Spleen (tissue), 11 donors: ENCODE results near the gene HOXB9. TPM values are rescaled to one million over a fixed set of nuclear protein-coding genes. Genes with fewer than 3 reads are reported as not detected.

Source experiments
- DNase-seq: peaks from one replicate; pipeline ENCODE4 v3.0.0-alpha.2; 2020
- H3K27ac ChIP-seq, 8 donors: fragments of 200-600 bp; sonication (generic) in 7 of 8; 1 replicate in 4 of 8; 2 replicates in 4 of 8; pipeline versions ENCODE4 v1.5.0 to v1.8.0; 2016 to 2021; ENCODE audit warnings: inconsistent platforms in 4 of 8, mild to moderate bottlenecking in 4 of 8, moderate library complexity in 1 of 8
- H3K27me3 ChIP-seq, 7 donors: fragments of 200-600 bp; sonication (generic) in 6 of 7; replicated peaks in 1 of 7; 1 replicate in 4 of 7; 2 replicates in 3 of 7; pipeline versions ENCODE4 v1.5.0 to v1.8.0; 2016 to 2021; ENCODE audit warnings: inconsistent platforms in 3 of 7, mild to moderate bottlenecking in 1 of 7
- H3K36me3 ChIP-seq, 6 donors: fragments of 200-600 bp; sonication (generic) in 5 of 6; 1 replicate in 4 of 6; 2 replicates in 2 of 6; pipeline versions ENCODE4 v1.5.0 to v1.8.0; 2016 to 2021; ENCODE audit warnings: inconsistent platforms in 2 of 6
- H3K4me1 ChIP-seq, 6 donors: fragments of 200-600 bp; sonication (generic) in 5 of 6; 1 replicate in 3 of 6; 2 replicates in 3 of 6; pipeline versions ENCODE4 v1.5.0 to v1.8.0; 2016 to 2021; ENCODE audit warnings: inconsistent platforms in 3 of 6
- H3K4me3 ChIP-seq, 8 donors: fragments of 200-600 bp; sonication (generic) in 7 of 8; 1 replicate in 4 of 8; 2 replicates in 4 of 8; pipeline versions ENCODE4 v1.5.0 to v1.8.0; 2016 to 2021; ENCODE audit warnings: inconsistent platforms in 4 of 8, mild to moderate bottlenecking in 4 of 8, moderate library complexity in 2 of 8
- H3K9me3 ChIP-seq, 8 donors: fragments of 200-600 bp; sonication (generic) in 7 of 8; 1 replicate in 4 of 8; 2 replicates in 4 of 8; pipeline versions ENCODE4 v1.5.0 to v1.8.0; 2016 to 2021; ENCODE audit warnings: inconsistent platforms in 4 of 8
- POLR2A ChIP-seq, 3 donors: fragments of 450-650 bp; IDR thresholded peaks; one replicate each; pipeline ENCODE4 v1.5.1; 2017; ENCODE audit warnings: antibody characterized with exemption in 3 of 3, mild to moderate bottlenecking in 1 of 3
- POLR2AphosphoS5 ChIP-seq, 3 donors: sonication (generic); formaldehyde crosslinking; IDR thresholded peaks; one replicate each; pipeline ENCODE4 v1.5.1; 2017; ENCODE audit warnings: antibody characterized with exemption in 3 of 3
- WGBS, 5 donors: extraction: QIAGEN DNeasy Blood & Tissue Kit in 3 of 5; methylation state at CpG; one replicate each; pipeline versions ENCODE4 v1.1.5 to v1.1.7; 2013 to 2018; 5-methylcytosine and 5-hydroxymethylcytosine counted together
- intact Hi-C: fragments of 100-400 bp; cut with DNase I; formaldehyde crosslinking; loops from one replicate; pipeline ENCODE4 v1.15.0; 2023; ENCODE audit warnings: low total_unique reads
- polyA plus RNA-seq, 3 donors: library from polyadenylated mRNA; stranded (reverse); fragments of 200-250 nt; gene quantifications; one replicate each; pipeline ENCODE4 v1.2.1, GENCODE V29; 2013
- total RNA-seq, 7 donors: library from RNA; depleted of rRNA in 3 of 7; stranded (reverse); fragments of >200 nt in 3 of 7; fragmentation: NEBNext Ultra II Directional in 4 of 7; extraction: Animal tissue kit (Norgen Biotek cat#: 25700) in 4 of 7; gene quantifications; one replicate each; pipeline versions ENCODE4 v1.1.0 to v1.2.1, GENCODE V29; 2016 to 2021
- TF ChIP-seq, protein P1 (sequence below), 11 experiments: fragments of 200-600 bp in 7 of 11; fragments of 450-650 bp in 4 of 11; sonication (generic) in 4 of 11; IDR thresholded peaks in 8 of 11; conservative IDR thresholded peaks in 3 of 11; 1 replicate in 7 of 11; 2 replicates in 4 of 11; pipeline versions ENCODE4 v1.4.0 to v1.8.0; 2016 to 2021; ENCODE audit warnings: antibody characterized with exemption in 11 of 11, inconsistent platforms in 4 of 11, mild to moderate bottlenecking in 1 of 11
- donor health status: healthy with polysubstance abuse.
- donor health status: DM: no; HTN: no; CAD: no; lungs with moderate emphysema.
- donor health status: DM: no; HTN: no; CAD: no.
- donor health status: Bipolar disorder and iron deficiency.
- donor health status: healthy.
- donor health status: DM: no; HTN: no; CAD: no.
- donor health status: DM: yes; HTN: yes; CAD: no.

Gene HOXB9
- total and polyA plus RNA-seq, 10 donors, result 0.10 to 0.50 (median 0.42) TPM; not detected in 5

DNA sequence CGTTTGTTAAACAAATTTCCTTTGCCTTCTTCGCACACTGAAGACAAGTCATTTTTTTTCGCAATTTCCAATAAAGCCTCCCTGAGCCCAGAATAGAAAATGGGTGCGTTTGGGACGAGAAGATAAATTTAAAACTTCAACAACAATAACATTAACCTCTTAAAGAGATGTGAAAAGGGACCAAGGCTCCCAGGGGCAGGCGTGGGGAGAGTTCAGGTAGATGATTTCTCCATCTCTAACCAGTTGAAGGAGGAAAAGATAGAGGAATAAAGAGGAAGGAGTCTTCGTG, 46.7 kb downstream of the HOXB9 start:
- no peaks in the 10 kb centered on the region for H3K9me3 ChIP-seq
- no peaks in the 10 kb centered on the region for H3K36me3 ChIP-seq
- DNase-seq, result no peak
- H3K27ac ChIP-seq, result peak overlapping the region in 7 of 8 donors; percentile 36 to 89 (median 83)
- intact Hi-C loops, result no loop called here
- H3K4me1 ChIP-seq, result peaks cover 11 to 90% (median 60%) of the 10 kb centered on the region in 6 donors
- peaks cover 2 to 95% (median 77%) of the 10 kb centered on the region in 7 donors for H3K27me3 ChIP-seq
- TF ChIP-seq, protein P1, sequence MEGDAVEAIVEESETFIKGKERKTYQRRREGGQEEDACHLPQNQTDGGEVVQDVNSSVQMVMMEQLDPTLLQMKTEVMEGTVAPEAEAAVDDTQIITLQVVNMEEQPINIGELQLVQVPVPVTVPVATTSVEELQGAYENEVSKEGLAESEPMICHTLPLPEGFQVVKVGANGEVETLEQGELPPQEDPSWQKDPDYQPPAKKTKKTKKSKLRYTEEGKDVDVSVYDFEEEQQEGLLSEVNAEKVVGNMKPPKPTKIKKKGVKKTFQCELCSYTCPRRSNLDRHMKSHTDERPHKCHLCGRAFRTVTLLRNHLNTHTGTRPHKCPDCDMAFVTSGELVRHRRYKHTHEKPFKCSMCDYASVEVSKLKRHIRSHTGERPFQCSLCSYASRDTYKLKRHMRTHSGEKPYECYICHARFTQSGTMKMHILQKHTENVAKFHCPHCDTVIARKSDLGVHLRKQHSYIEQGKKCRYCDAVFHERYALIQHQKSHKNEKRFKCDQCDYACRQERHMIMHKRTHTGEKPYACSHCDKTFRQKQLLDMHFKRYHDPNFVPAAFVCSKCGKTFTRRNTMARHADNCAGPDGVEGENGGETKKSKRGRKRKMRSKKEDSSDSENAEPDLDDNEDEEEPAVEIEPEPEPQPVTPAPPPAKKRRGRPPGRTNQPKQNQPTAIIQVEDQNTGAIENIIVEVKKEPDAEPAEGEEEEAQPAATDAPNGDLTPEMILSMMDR (IDR thresholded peaks at IDR 0.05 in 8 of 11, conservative IDR thresholded peaks at IDR 0.05 in 3 of 11), result no peak
- TF ChIP-seq POLR2AphosphoS5 (IDR thresholded peaks at IDR 0.05) (no peak), POLR2A (IDR thresholded peaks at IDR 0.05) (no peak)
- WGBS, 5 donors, result 30 to 46% (median 40%) methylated on average over 7 of the region's 7 CpGs
- peak overlapping the region in 5 of 8 donors; percentile 55 to 85 (median 64) for H3K4me3 ChIP-seq

- H3K9me3 ChIP-seq, result no peaks in the 10 kb centered on the region
- H3K4me1 ChIP-seq, result peaks cover 11 to 85% (median 60%) of the 10 kb centered on the region in 6 donors
- H3K27ac ChIP-seq, result peak overlapping the region; percentile 36 to 89 (median 81)
- intact Hi-C loops, result no loop called here
- peak overlapping the region; percentile 55 to 85 (median 63) for H3K4me3 ChIP-seq
- no peaks in the 10 kb centered on the region for H3K36me3 ChIP-seq
- TF ChIP-seq POLR2AphosphoS5 (IDR thresholded peaks at IDR 0.05), result peak in 1 of 3 donors; percentile 0
- TF ChIP-seq, protein P1 (IDR thresholded peaks at IDR 0.05 in 8 of 11, conservative IDR thresholded peaks at IDR 0.05 in 3 of 11), result no peak
- no peak for TF ChIP-seq POLR2A (IDR thresholded peaks at IDR 0.05)
- DNase-seq, result no peak
- WGBS, 5 donors, result 8 to 14% (median 10%) methylated on average over 37 to 43 of the region's 43 CpGs
- peaks cover 2 to 90% (median 71%) of the 10 kb centered on the region in 7 donors for H3K27me3 ChIP-seq
Observed at GRCh38 chr17:48578616-48579470, 47.3 kb downstream of the HOXB9 start.

DNA sequence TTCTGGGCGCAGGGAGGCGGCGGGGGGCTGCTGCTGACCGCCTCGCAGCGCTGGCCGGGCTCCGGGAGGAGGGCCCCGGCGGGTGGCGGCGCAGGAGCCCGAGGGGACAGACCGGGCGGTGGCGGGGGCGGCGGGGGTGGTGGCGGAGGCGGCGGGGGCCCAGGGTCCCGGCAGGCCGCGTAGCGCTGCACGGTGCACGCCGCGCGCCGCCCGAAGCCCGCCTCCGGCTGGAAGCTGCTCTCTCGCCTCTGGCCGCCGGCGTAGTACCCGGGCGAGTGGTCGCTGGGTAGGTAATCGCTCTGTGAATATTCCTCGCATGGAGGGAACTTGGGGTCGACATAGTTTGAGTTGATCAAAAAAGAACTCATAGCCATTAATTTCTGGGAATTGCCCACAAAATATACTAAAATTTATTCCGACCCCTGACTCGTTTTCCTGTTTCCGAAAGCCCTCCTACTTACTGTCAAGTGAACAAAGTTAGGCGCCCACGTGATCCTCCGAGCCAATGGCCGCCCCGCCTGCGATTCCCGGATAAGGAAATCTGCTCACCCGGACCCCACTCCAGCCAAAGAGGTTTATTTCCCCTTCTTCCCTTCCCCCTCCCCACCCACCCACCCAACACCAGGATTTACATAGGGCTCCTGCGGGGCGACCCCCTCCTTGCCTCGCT, 48.1 kb downstream of the HOXB9 start, which contains the start of gene HOXB4:
Gene HOXB4 (minus strand): TSS at position 405 of the 670 bp plus-strand sequence. CDS start 31 bp downstream, at position 374.
- intact Hi-C loops, result no loop called here
- no peaks in the 10 kb centered on the region for H3K9me3 ChIP-seq

More for the DNA sequence above, 48.1 kb downstream of the HOXB9 start, which contains the start of gene HOXB4:
- Histone ChIP-seq H3K4me1 (peaks cover 11 to 80% (median 56%) of the 10 kb centered on the region in 6 donors), H3K27ac (peak within 1 kb of the TSS; percentile 36 to 89 (median 81)), H3K36me3 (no peaks in the 10 kb centered on the region), H3K4me3 (peak within 1 kb of the TSS; percentile 55 to 85 (median 63)), H3K27me3 (peaks cover 2 to 82% (median 63%) of the 10 kb centered on the region in 7 donors)
- 0 to 1% (median 0%) methylated on average over 26 to 58 of the region's 58 CpGs for WGBS, 5 donors
- TF ChIP-seq POLR2A (IDR thresholded peaks at IDR 0.05), result no peak
- TF ChIP-seq, protein P1 (IDR thresholded peaks at IDR 0.05 in 8 of 11, conservative IDR thresholded peaks at IDR 0.05 in 3 of 11), result no peak
- TF ChIP-seq POLR2AphosphoS5 (IDR thresholded peaks at IDR 0.05), result peak in 1 of 3 donors; percentile 38
- peak; percentile 91 for DNase-seq
